Neural cell (in vitro differentiated cells): Measurements from ENCODE around the gene TOX4. TPM values are rescaled to one million over a fixed set of nuclear protein-coding genes. Genes with fewer than 3 reads are reported as not detected.

Experiments
- H2AFZ ChIP-seq: fragments of 200-600, 300-800 bp; sonication (generic), shearing (Covaris generic); 2 replicates; pipeline ENCODE4 v1.6.0; 2014; ENCODE audit warnings: low read depth, mild to moderate bottlenecking, antibody characterized with exemption, low read length, moderate library complexity
- H3F3A ChIP-seq: fragments of 200-600 bp; shearing (Covaris generic); 2 replicates; pipeline ENCODE4 v1.6.1; 2016; ENCODE audit warnings: mild to moderate bottlenecking, moderate library complexity, mixed read lengths, antibody characterized with exemption, low read length; ENCODE audit not compliant: insufficient read depth, poor library complexity, severe bottlenecking
- H3K27ac ChIP-seq: fragments of 200-600, 300-800 bp; sonication (generic), shearing (Covaris generic); 2 replicates; pipeline ENCODE4 v1.5.1; 2014; ENCODE audit warnings: mild to moderate bottlenecking, low read length, moderate library complexity
- H3K27me3 ChIP-seq: fragments of 300-800, 200-600 bp; sonication (generic), shearing (Covaris generic); 2 replicates; pipeline ENCODE4 v1.6.0; 2014; ENCODE audit warnings: mild to moderate bottlenecking, low read depth, low read length, moderate library complexity; ENCODE audit not compliant: insufficient read depth
- H3K36me3 ChIP-seq: fragments of 300-800, 200-600 bp; sonication (generic), shearing (Covaris generic); 2 replicates; pipeline ENCODE4 v1.5.1; 2014; ENCODE audit warnings: mild to moderate bottlenecking, antibody characterized with exemption, low read length, moderate library complexity; ENCODE audit not compliant: insufficient read depth
- H3K4me2 ChIP-seq: fragments of 300-800, 200-600 bp; sonication (generic), shearing (Covaris generic); 2 replicates; pipeline ENCODE4 v1.6.0; 2014; ENCODE audit warnings: mild to moderate bottlenecking, low read length
- H3K4me3 ChIP-seq: fragments of 300-800, 200-600 bp; sonication (generic), shearing (Covaris generic); 2 replicates; pipeline ENCODE4 v1.5.1; 2014; ENCODE audit warnings: mild to moderate bottlenecking, low read length, moderate library complexity
- H3K79me2 ChIP-seq: fragments of 200-600 bp; shearing (Covaris generic); replicated peaks from 2 replicates; pipeline ENCODE4 v1.6.0; 2014; ENCODE audit warnings: mild to moderate bottlenecking, low read length, moderate library complexity; ENCODE audit not compliant: insufficient read depth
- H3K9ac ChIP-seq: fragments of 300-800, 200-600 bp; sonication (generic), shearing (Covaris generic); 2 replicates; pipeline ENCODE4 v1.6.1; 2016; ENCODE audit warnings: mild to moderate bottlenecking, low read length, mixed read lengths
- H3K9me2 ChIP-seq: fragments of 200-600 bp; shearing (Covaris generic); 2 replicates; pipeline ENCODE4 v1.6.1; 2016; ENCODE audit warnings: mild to moderate bottlenecking, low read length, mixed read lengths; ENCODE audit not compliant: insufficient read depth
- H3K9me3 ChIP-seq: fragments of 200-600, 300-800 bp; sonication (generic), shearing (Covaris generic); 2 replicates; pipeline ENCODE4 v1.6.1; 2016; ENCODE audit warnings: mild to moderate bottlenecking, mixed run types, low read length, moderate library complexity, mixed read lengths
- H4K20me1 ChIP-seq: fragments of 200-600 bp; shearing (Covaris generic); 2 replicates; pipeline ENCODE4 v1.6.1; 2016; ENCODE audit warnings: mild to moderate bottlenecking, mixed run types; ENCODE audit not compliant: insufficient read depth
- CTCF ChIP-seq: fragments of 450-650 bp; IDR thresholded peaks from 2 replicates; pipeline ENCODE4 v1.5.1; 2014; ENCODE audit warnings: antibody characterized with exemption, mild to moderate bottlenecking, moderate library complexity; ENCODE audit not compliant: poor library complexity, severe bottlenecking
- EP300 ChIP-seq: fragments of 450-650 bp; conservative IDR thresholded peaks from 2 replicates; pipeline ENCODE4 v1.6.1; 2014; ENCODE audit warnings: antibody characterized with exemption, mild to moderate bottlenecking, moderate library complexity; ENCODE audit not compliant: poor library complexity, severe bottlenecking
- EZH2 ChIP-seq: fragments of 200-600, 300-800 bp; shearing (Covaris generic), sonication (generic); IDR thresholded peaks from 2 replicates; pipeline ENCODE4 v1.6.1; 2014; ENCODE audit warnings: antibody characterized with exemption, low read length, borderline replicate concordance, mild to moderate bottlenecking; ENCODE audit not compliant: insufficient read depth, poor library complexity, severe bottlenecking
- MXI1 ChIP-seq: fragments of 450-650 bp; conservative IDR thresholded peaks from 2 replicates; pipeline ENCODE4 v1.6.1; 2014; ENCODE audit warnings: antibody characterized with exemption, mild to moderate bottlenecking; ENCODE audit not compliant: poor library complexity, severe bottlenecking
- POLR2AphosphoS5 ChIP-seq: IDR thresholded peaks from 2 replicates; pipeline ENCODE4 v1.6.1; 2012
- RAD21 ChIP-seq: fragments of 450-650 bp; conservative IDR thresholded peaks from 2 replicates; pipeline ENCODE4 v1.6.1; 2014; ENCODE audit warnings: antibody characterized with exemption, mild to moderate bottlenecking, moderate library complexity
- SMC3 ChIP-seq: fragments of 450-650 bp; conservative IDR thresholded peaks from 2 replicates; pipeline ENCODE4 v1.6.1; 2014; ENCODE audit warnings: antibody characterized with exemption, mild to moderate bottlenecking, moderate library complexity; ENCODE audit not compliant: poor library complexity
- TAF1 ChIP-seq: IDR thresholded peaks from 2 replicates; pipeline ENCODE4 v1.6.1; 2012; ENCODE audit warnings: low read depth
- polyA minus RNA-seq: library from RNA; depleted of rRNA, polyadenylated mRNA; stranded (reverse); fragments of >200 nt; gene quantifications from 2 replicates; pipeline ENCODE4 v1.2.3, GENCODE V29; 2014
- polyA plus RNA-seq: library from polyadenylated mRNA; depleted of rRNA; stranded (reverse); fragments of >200 nt; gene quantifications from 2 replicates; pipeline ENCODE4 v1.2.3, GENCODE V29; 2014
- TF ChIP-seq, protein P1 (sequence below): IDR thresholded peaks from 2 replicates; pipeline ENCODE4 v1.6.1; 2012; ENCODE audit warnings: borderline replicate concordance

Gene TOX4
- polyA plus RNA-seq (56.8 and 57.4 TPM in 2 replicates), polyA minus RNA-seq (65.7 and 74.9 TPM in 2 replicates)

- Histone ChIP-seq H3K36me3 (no peaks in the 10 kb centered on the region), H4K20me1 (no peaks in the 10 kb centered on the region), H2AFZ (peak within 1 kb of the TSS; percentile 88), H3K9me3 (no peaks in the 10 kb centered on the region), H3K4me3 (peak within 1 kb of the TSS; percentile 97), H3K9ac (peak within 1 kb of the TSS; percentile 87), H3K4me2 (peak within 1 kb of the TSS; percentile 91), H3F3A (peaks cover 7% of the 10 kb centered on the region), H3K27me3 (no peaks in the 10 kb centered on the region), H3K9me2 (no peaks in the 10 kb centered on the region), H3K79me2 (peaks cover 42% of the 10 kb centered on the region), H3K27ac (peak within 1 kb of the TSS; percentile 86)
- peak; percentile 96 for TF ChIP-seq POLR2AphosphoS5
- peak; percentile 70 for TF ChIP-seq EP300
- peak; percentile 100 for TF ChIP-seq CTCF
- peak; percentile 74 for TF ChIP-seq MXI1
- TF ChIP-seq, protein P1, sequence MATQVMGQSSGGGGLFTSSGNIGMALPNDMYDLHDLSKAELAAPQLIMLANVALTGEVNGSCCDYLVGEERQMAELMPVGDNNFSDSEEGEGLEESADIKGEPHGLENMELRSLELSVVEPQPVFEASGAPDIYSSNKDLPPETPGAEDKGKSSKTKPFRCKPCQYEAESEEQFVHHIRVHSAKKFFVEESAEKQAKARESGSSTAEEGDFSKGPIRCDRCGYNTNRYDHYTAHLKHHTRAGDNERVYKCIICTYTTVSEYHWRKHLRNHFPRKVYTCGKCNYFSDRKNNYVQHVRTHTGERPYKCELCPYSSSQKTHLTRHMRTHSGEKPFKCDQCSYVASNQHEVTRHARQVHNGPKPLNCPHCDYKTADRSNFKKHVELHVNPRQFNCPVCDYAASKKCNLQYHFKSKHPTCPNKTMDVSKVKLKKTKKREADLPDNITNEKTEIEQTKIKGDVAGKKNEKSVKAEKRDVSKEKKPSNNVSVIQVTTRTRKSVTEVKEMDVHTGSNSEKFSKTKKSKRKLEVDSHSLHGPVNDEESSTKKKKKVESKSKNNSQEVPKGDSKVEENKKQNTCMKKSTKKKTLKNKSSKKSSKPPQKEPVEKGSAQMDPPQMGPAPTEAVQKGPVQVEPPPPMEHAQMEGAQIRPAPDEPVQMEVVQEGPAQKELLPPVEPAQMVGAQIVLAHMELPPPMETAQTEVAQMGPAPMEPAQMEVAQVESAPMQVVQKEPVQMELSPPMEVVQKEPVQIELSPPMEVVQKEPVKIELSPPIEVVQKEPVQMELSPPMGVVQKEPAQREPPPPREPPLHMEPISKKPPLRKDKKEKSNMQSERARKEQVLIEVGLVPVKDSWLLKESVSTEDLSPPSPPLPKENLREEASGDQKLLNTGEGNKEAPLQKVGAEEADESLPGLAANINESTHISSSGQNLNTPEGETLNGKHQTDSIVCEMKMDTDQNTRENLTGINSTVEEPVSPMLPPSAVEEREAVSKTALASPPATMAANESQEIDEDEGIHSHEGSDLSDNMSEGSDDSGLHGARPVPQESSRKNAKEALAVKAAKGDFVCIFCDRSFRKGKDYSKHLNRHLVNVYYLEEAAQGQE, result peak; percentile 25
- no peak for TF ChIP-seq EZH2
- peak; percentile 68 for TF ChIP-seq RAD21
- no peak for TF ChIP-seq TAF1
- TF ChIP-seq SMC3, result peak; percentile 65
These were observed at the start of gene TOX4, which contains the start of gene RAB2B for GRCh38 chr14:21476925-21477681. Gene TOX4, plus strand, starts transcription at chr14:21477195. Its CDS starts 84 bp downstream, at chr14:21477279. Gene RAB2B, minus strand, starts transcription at chr14:21476959. Its CDS starts 87 bp downstream, at chr14:21476872.

GRCh38 chr14:21428930-21429329, 48.1 kb upstream of the TOX4 start:
- Histone ChIP-seq H3K4me3 (no peak overlapping the region), H3K36me3 (peaks cover 27% of the 10 kb centered on the region), H3K4me2 (no peak overlapping the region), H3K79me2 (peaks cover 41% of the 10 kb centered on the region), H4K20me1 (no peaks in the 10 kb centered on the region), H3K9ac (no peak overlapping the region), H3K9me2 (no peaks in the 10 kb centered on the region), H3K27me3 (no peaks in the 10 kb centered on the region), H2AFZ (no peak overlapping the region), H3F3A (no peaks in the 10 kb centered on the region), H3K9me3 (no peaks in the 10 kb centered on the region), H3K27ac (no peak overlapping the region)
- TF ChIP-seq EP300, result no peak
- TF ChIP-seq, protein P1, result no peak
- TF ChIP-seq MXI1, result no peak
- TF ChIP-seq TAF1, result no peak
- no peak for TF ChIP-seq CTCF
- no peak for TF ChIP-seq RAD21
- no peak for TF ChIP-seq POLR2AphosphoS5
- no peak for TF ChIP-seq EZH2
- no peak for TF ChIP-seq SMC3
